Measurements from ENCODE around the gene ABI1. TPM values are rescaled to one million over a fixed set of nuclear protein-coding genes. Genes with fewer than 3 reads are reported as not detected.

The ABI1 gene
- total and polyA plus RNA-seq, 2 of the 13 experiments (the other 11 are each of a cell fraction or from before 2014, with no cell fraction given), result 20.9 to 22.9 TPM

DNA sequence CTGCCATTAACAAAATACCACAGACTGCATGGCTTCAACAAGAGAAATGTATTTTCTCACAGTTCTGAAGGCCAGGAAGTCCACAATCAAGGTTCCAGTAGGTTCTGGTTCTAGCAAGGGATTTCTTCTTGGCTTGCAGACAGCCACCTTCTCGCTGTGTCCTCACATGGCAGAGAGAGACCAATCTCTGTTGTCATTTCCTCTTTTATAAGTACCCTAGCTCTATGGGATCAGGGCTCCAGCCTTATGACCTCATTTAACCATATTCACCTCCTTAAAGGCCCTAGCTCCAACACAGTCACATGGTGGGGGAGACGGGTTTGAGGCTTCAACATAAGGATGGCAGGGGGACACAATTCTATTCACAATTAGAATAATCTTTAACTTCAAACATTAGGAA, 23.6 kb downstream of the ABI1 start:
- no peaks in the 10 kb centered on the region for H3K27me3 ChIP-seq (ENCODE audit: control insufficient read depth in 1 of 2, insufficient read depth in 2 of 2, low read length in 2 of 2)
- H2AFZ ChIP-seq (ENCODE audit: low read length), result no peak overlapping the region
- no peak overlapping the region for H3K27ac ChIP-seq (ENCODE audit: extremely low read length, insufficient read depth, low read length)
- BruUV-seq (replicated peaks), result no TSS peak
- WGBS (ENCODE audit: low lambda C conversion rate), result 100% methylated on average over 2 of the region's 2 CpGs
- in situ Hi-C loops (cut with HindIII; ENCODE audit: extremely low pct_ligation_motif_present, low pct_unique_long_range_greater_than_20kb), result no loop called here
- H3K36me3 ChIP-seq (replicated peaks in 1 of 2; ENCODE audit: control insufficient read depth in 1 of 2, insufficient read depth in 2 of 2, low read length in 2 of 2), result no peaks in the 10 kb centered on the region
- H4K20me1 ChIP-seq (ENCODE audit: insufficient read depth, low read length), result 0 out of 2 replicates have a peak, but pooled peaks cover 16% of the 10 kb centered on the region
- ATAC-seq (no peak), FAIRE-seq (no peak), DNase-seq (ENCODE audit: low spot score) (no peak)
- no peak overlapping the region for H3K4me2 ChIP-seq (ENCODE audit: low read depth, low read length)
- H3K9ac ChIP-seq (ENCODE audit: insufficient read depth, low read depth, low read length), result no peak overlapping the region
- no peak overlapping the region for H3K4me3 ChIP-seq (replicated peaks in 1 of 3; ENCODE audit: insufficient read depth in 1 of 3, low read depth in 2 of 3, low read length in 3 of 3)
- intact Hi-C loops (cut with micrococcal nuclease; ENCODE audit: unreplicated experiment), result no loop called here
- peaks cover 62% of the 10 kb centered on the region for H3K79me2 ChIP-seq (ENCODE audit: insufficient read depth, low read length)
- ChIA-PET CTCF (ENCODE audit: low intra/inter-chr PET ratio, low total read pairs) (no interaction called here), POLR2A (no interaction called here)
- no peaks in the 10 kb centered on the region for H3K9me3 ChIP-seq (ENCODE audit: low read length)
- no peak for TF ChIP-seq NR2F1 (CRISPR knock-in tag; IDR thresholded peaks at IDR 0.05)
- TF ChIP-seq GLI4 (CRISPR knock-in tag; IDR thresholded peaks at IDR 0.05; ENCODE audit: borderline replicate concordance), result no peak
- no peaks in the 10 kb centered on the region for H3K4me1 ChIP-seq (ENCODE audit: insufficient read depth, low read length)

DNA sequence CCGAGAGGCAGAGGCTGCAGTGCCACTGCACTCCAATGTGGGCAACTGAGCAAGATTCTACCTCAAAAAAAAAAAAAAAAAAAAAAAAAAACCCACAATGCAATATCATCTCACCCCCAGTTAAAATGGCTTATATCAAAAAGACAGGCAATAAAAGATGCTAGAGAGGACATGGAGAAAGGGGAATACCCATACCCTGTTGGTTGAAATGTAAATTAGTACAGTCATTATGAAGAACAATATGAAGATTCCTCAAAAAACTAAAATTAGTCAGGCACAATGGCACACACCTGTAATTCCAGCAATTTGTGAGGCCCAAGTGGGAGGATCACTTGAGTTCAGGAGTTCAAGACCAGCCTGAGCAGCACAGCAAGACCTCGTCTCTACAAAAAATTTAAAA, 25.7 kb downstream of the ABI1 start:
- Histone ChIP-seq H4K20me1 (ENCODE audit: insufficient read depth, low read length) (0 out of 2 replicates have a peak, but pooled peaks cover 11% of the 10 kb centered on the region), H3K9me3 (ENCODE audit: low read length) (no peaks in the 10 kb centered on the region), H3K79me2 (ENCODE audit: insufficient read depth, low read length) (peaks cover 54% of the 10 kb centered on the region), H3K27me3 (ENCODE audit: control insufficient read depth in 1 of 2, insufficient read depth in 2 of 2, low read length in 2 of 2) (no peaks in the 10 kb centered on the region), H2AFZ (ENCODE audit: low read length) (no peak overlapping the region), H3K27ac (ENCODE audit: extremely low read length, insufficient read depth, low read length) (no peak overlapping the region), H3K4me1 (ENCODE audit: insufficient read depth, low read length) (no peaks in the 10 kb centered on the region), H3K4me2 (ENCODE audit: low read depth, low read length) (no peak overlapping the region), H3K9ac (ENCODE audit: insufficient read depth, low read depth, low read length) (no peak overlapping the region), H3K4me3 (replicated peaks in 1 of 3; ENCODE audit: insufficient read depth in 1 of 3, low read depth in 2 of 3, low read length in 3 of 3) (no peak overlapping the region), H3K36me3 (replicated peaks in 1 of 2; ENCODE audit: control insufficient read depth in 1 of 2, insufficient read depth in 2 of 2, low read length in 2 of 2) (no peaks in the 10 kb centered on the region)
- 100% methylated on average over 2 of the region's 2 CpGs for WGBS (ENCODE audit: low lambda C conversion rate)
- FAIRE-seq (no peak), DNase-seq (ENCODE audit: low spot score) (no peak), ATAC-seq (no peak)
- TF ChIP-seq SPEN (CRISPR knock-in tag; IDR thresholded peaks at IDR 0.05; ENCODE audit: low read depth) (no peak), PCBP2 (optimal IDR thresholded peaks at IDR 0.05; ENCODE audit: low read depth, low read length, poor library complexity, severe bottlenecking) (no peak), ZNF432 (CRISPR knock-in tag; IDR thresholded peaks at IDR 0.05; ENCODE audit: borderline replicate concordance) (no peak)
- CTCF ChIA-PET (ENCODE audit: low intra/inter-chr PET ratio, low total read pairs), result no interaction called here
- no TSS peak for BruUV-seq (replicated peaks)
- intact Hi-C loops (cut with micrococcal nuclease; ENCODE audit: unreplicated experiment) (no loop called here), in situ Hi-C loops (cut with HindIII; ENCODE audit: extremely low pct_ligation_motif_present, low pct_unique_long_range_greater_than_20kb) (no loop called here)
- POLR2A ChIA-PET, result no interaction called here
